G401.6 (cell line): ENCODE results near the gene IFNL2.
"Not testable (repeated sequence)": the region's sequence is repeated elsewhere in the genome, so short reads cannot be mapped to it uniquely, and the experiment has no call there.

ENCODE experiments used
- FAIRE-seq: peaks from 2 replicates; lab custom pipeline; 2012; peaks lifted over from hg19 to GRCh38; lab: Jason Lieb, UNC

The IFNL2 gene

DNA sequence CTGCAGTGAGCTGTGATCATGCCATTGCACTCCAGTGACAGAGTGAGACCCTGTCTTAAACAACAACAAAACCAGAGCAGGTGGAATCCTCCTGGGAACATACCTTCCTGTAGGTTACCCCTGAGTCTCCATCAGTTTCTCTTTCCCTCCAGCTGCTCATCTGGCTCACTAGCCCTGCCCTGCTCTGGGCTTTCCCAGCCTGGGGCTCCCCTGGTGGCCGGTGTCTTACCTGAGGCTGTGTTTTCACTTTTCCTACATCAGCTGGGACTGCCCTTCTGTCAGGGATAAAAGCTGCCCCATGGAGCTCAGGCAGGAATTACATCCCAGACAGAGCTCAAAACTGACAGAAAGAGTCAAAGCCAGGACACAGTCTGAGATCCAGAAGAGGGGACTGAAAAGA is at the start of gene IFNL2:
Gene IFNL2, plus strand, starts transcription at position 312 of the 400 bp plus-strand sequence. CDS start 173 bp downstream, outside the sequence.
- FAIRE-seq: peak; percentile 49

DNA sequence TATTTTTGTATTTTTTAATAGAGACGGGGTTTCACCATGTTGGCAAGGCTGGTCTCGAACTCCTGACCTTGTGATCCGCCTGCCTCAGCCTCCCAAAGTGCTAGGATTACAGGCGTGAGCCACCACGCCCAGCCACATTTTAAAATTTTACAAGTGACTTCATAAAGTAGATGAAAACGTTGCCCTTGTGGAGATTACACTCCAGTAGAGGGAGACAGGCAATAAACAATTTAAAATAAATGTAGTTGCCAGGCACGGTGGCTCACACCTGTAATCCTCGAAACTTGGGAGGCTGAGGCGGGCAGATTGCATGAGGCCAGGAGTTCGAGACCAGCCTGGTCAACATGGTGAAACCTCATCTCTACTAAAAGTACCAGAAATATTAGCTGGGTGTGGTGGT is 49.1 kb upstream of the IFNL2 start:
- FAIRE-seq: not testable (repeated sequence)

DNA sequence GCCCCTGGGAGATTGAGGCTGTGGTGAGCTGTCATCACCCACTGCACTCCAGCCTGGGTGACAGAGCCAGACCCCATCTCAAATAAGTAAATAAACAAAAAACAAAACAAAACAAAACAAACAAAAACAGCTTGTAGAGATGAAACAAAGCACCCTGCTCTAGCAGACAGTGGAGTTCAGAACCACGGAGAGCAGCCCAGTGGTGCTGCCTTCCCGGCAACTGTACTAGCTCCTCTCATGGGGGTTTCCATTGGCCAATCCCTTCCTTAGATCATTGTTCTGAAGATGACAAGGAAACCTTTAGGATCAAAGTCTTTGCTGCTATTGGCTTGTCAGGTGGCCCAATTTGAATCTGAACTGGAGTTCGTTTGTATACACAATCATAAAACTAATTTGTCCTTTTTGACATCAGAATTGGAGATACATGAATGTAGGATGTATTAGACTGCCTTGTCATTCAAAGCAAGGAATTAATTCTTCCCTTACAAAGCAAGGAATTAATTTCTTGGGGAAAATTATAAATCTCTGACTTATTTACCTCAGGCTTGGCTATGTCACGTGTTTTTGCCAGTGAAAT is 44.4 kb upstream of the IFNL2 start:
- no peak for FAIRE-seq

GRCh38 chr19:39224910-39225309 is 43.3 kb upstream of the IFNL2 start:
- FAIRE-seq: no peak

- FAIRE-seq: no peak
These were observed 38.0 kb upstream of the IFNL2 start for GRCh38 chr19:39230096-39230764.

- FAIRE-seq: no peak
These were observed 35.5 kb upstream of the IFNL2 start for GRCh38 chr19:39232708-39233107.

GRCh38 chr19:39236527-39236926 is 31.7 kb upstream of the IFNL2 start:
- FAIRE-seq: no peak

GRCh38 chr19:39237200-39238184 is 30.7 kb upstream of the IFNL2 start:
- FAIRE-seq: no peak

DNA sequence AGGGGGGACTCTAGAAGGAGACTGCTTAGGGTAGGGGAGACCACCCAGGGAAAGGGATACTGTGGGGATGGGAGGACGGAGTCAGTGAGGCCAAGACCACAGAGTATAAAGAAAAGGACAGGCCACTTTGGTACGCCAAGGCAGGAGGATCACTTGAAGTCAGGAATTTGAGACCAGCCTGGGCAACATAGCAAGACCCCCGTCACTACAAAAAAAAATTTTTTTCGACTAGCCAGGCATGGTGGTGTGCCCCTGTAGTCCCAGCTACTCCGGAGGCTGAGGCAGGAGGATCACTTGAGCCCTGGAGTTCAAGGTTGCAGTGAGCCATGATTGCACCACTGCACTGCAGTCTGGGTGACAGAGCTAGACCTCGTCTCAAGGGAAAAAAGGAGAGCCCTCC is 30.0 kb upstream of the IFNL2 start:
- FAIRE-seq: no peak

- no peak for FAIRE-seq
These were observed 29.3 kb upstream of the IFNL2 start for GRCh38 chr19:39238944-39239343.

GRCh38 chr19:39240421-39240820 is 27.8 kb upstream of the IFNL2 start:
- no peak for FAIRE-seq

DNA sequence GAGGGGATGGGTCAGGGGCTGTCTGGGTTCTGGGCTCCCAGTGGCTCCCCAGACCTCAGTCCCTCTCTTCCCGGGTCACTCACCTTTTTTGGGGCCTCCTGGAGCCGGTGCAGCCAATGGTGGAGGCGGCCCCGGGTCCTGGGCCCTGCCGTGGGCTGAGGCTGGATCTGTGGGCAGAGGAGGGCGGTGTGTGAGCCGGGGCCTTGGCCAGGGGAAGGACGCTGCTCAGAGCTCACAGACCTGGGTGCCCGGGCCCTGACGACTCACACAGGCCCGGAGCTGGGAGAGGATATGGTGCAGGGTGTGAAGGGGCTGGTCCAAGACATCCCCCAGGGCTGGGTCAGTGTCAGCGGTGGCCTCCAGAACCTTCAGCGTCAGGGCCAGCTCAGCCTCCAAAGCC is 24.5 kb upstream of the IFNL2 start:
- not testable (repeated sequence) for FAIRE-seq

- not testable (repeated sequence) for FAIRE-seq
These were observed 23.6 kb upstream of the IFNL2 start, which contains the start of gene IFNL3 for GRCh38 chr19:39244410-39245100. TSS of gene IFNL3 (minus strand) at chr19:39245006. CDS start at chr19:39244967, 39 bp downstream.

GRCh38 chr19:39245166-39245565 is 23.0 kb upstream of the IFNL2 start:
- peak; percentile 68 for FAIRE-seq

DNA sequence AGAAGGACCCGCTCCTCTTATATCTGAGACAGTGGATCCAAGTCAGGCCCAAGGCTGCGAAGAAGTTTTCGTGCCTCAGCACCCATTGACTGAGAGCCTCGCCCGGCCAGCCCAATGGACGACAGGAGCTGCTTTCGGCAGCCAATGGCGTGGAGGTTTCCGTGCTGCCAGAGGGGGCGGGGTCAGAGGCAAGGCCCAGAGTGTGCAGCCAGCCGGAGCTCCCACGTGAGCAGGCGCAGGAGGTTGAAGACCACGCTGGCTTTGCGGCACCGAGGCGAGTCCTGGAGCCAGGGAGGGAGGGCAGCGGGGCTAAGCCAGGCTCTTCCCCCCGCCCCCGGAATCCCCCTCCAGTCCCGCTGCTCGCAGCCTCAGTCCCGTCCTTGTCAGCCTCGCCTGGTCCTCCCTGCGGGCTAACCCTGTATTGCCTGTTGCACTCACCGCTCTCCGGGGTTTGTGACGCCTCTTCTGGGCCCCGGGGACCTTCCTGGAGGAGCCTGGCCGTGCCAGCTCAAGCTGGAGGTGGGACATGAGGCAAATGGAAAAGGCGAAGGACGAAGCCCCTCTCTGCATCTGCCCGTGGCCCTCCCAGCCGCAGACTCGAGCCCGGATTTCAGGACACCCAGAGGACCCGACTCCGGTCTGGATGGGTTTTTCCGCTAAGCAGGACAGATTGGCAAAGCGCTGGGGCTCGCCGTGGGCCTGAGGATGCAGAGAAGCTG is 21.1 kb upstream of the IFNL2 start:
- no peak for FAIRE-seq

DNA sequence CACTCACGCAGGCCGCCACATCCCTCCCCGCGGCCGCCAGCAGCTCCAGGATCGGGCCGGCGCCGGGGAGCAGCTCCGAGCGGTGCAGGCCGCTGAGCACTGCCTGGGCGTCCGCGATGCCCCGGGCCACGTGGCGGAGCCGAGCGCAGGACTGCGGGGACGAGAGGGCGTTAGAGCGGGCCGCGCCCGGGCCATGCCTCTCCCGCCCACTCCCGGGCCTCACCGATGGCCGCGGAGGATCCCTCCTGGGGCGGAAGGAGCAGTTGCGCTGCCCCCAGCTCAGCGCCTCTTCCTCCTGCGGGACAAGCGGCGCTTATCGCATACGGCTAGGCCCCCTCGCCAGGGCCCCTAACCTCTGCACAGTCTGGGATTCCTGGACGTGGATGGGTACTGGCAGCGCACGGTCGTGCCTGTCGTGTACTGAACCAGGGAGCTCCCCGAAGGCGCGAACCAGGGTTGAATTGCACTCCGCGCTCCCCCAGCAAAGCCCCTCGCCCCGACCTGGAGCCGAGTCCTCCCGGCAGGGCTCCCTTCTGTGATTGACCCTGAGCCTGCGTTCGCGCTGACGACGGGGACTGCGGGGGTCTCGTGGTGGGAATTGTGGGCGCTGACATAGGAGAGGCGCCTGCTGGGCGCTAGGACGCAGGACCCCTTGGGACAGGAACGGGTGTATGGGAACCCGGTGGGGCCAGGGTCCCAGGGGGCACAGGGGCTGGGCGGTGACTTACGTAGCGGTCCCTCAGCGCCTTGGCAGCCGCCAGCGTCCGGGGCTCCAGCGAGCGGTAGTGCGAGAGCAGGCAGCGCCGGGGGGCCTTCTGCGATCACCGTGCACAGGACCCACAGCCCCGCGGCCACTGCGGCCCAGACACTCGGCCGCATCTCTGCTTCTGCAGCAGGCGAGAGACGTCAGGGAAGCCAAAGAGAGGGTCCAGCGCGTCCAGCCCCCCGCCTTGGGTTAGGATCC is 20.2 kb upstream of the IFNL2 start:
- no peak for FAIRE-seq

GRCh38 chr19:39248806-39249205 is 19.4 kb upstream of the IFNL2 start, which contains the start of gene IFNL4:
TSS of gene IFNL4 (minus strand) at chr19:39248856.
- FAIRE-seq: no peak

DNA sequence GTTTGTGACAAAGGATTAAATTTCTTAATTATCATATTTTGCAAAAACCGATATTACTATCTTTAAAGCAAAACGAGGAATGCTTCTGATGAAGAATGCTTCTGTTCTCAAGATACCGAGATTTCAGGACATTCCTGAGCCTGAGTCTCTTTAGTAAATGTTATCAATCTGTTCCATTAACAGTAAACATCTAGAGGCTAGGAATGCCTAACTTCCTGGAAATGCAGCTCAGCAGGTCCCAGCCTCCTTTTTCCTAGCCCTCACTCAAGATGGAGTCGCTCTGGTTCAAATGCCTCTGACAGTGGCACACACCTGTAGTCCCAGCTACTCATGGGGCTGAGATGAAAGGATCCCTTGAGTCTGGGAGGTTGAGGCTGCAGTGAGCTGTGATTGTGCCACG is 17.1 kb upstream of the IFNL2 start:
- FAIRE-seq: no peak

DNA sequence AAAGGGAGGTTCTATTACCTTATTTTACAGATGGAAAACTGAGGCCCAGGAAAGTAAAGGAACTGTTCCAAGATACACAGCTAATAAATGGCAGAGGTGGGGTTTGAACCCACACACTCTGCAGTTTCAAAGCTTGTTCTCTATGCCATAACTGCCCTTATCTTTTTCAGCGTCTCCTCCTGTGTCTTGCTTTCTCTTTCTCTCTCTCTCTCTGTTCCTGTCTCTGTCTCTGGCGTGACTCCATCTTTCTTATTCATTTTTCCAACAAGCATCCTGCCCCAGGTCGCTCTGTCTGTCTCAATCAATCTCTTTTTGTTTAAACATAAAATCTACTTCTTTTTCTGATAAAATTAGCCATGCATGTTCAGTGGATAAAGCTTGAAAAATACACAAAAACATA is 16.4 kb upstream of the IFNL2 start:
- FAIRE-seq: no peak

GRCh38 chr19:39252458-39252857 is 15.7 kb upstream of the IFNL2 start:
- FAIRE-seq: no peak
